Left ventricle myocardium superior (tissue), 1 donor: ENCODE measurements around the gene TAS2R3. TPM values are rescaled to one million over a fixed set of nuclear protein-coding genes. Genes with fewer than 3 reads are reported as not detected.
"Not testable (repeated sequence)": the region's sequence is repeated elsewhere in the genome, so short reads cannot be mapped to it uniquely, and the experiment has no call there.

Source experiments
- ATAC-seq: fragments of 200-7000 bp; cut with Tn5 transposase; one replicate; pipeline ENCODE4 v1.9.1; 2020; ENCODE audit warnings: mild to moderate bottlenecking, moderate library complexity
- DNase-seq: peaks from one replicate; pipeline ENCODE4 v3.0.0-alpha.2; 2020
- intact Hi-C: fragments of 100-400 bp; cut with micrococcal nuclease; formaldehyde crosslinking; loops from one replicate; pipeline ENCODE4 v1.11.0; 2022
- long read RNA-seq: library from polyadenylated mRNA; unstranded; transcript quantifications from one replicate; pipeline ENCODE4 v2.0.0, GENCODE V29; 2021
- total RNA-seq: library from RNA; stranded (reverse); fragmentation: NEBNext Ultra II Directional; extraction: Animal tissue kit (Norgen Biotek cat#: 25700); gene quantifications from one replicate; pipeline ENCODE4 v1.2.1, GENCODE V29; 2021
- donor health status: DM: no; HTN: yes; CAD: no; lungs with severe emphysema.

TAS2R3 gene, protein sequence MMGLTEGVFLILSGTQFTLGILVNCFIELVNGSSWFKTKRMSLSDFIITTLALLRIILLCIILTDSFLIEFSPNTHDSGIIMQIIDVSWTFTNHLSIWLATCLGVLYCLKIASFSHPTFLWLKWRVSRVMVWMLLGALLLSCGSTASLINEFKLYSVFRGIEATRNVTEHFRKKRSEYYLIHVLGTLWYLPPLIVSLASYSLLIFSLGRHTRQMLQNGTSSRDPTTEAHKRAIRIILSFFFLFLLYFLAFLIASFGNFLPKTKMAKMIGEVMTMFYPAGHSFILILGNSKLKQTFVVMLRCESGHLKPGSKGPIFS
- 0.47 TPM for total RNA-seq
- long read RNA-seq, result 0 reads

DNA sequence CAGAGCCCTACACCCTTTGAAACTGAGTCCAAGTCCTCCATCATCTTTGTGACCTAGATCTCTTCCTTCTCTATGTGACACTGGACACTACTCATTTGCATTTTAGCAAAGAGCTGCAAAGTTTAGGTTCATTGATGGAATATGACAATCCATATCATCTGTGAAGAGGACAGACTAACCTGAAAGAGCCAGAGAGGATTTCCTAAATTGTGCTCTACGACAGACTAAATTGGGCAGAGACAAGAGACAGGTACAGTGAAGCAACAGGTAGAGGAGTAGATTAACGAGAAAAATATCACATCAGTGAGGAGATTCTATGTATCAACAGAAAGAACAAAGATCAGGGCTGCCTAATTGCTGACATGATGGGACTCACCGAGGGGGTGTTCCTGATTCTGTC, at the start of gene TAS2R3:
Gene TAS2R3, plus strand, starts transcription at position 301 of the 400 bp plus-strand sequence. Its CDS starts 62 bp downstream, at position 363.
- intact Hi-C loops, result no loop called here
- no peak for ATAC-seq
- DNase-seq, result no peak

DNA sequence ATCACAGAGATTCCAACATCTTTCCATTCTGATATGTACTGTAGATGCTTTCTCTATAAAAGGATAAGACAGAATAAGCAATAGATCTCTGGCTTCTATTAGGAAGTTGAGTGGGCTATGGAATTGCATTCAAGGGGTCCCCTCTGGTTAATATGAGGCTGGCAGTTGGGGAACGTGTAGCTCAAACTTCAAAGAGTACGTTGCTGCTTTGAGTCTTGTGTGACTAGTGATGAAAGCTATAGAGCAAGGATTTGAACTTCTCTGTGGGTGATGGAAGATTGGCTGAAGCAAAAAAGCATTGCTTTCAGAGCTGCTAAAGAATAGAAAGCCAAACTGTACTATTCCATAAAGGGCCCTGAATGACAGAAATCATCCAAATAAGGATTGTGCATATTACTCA, 49.3 kb upstream of the TAS2R3 start:
- intact Hi-C loops, result loop anchor here (10.0 kb wide), 1 partner anchor 60 kb away; no protein-coding TSS in a partner anchor

DNA sequence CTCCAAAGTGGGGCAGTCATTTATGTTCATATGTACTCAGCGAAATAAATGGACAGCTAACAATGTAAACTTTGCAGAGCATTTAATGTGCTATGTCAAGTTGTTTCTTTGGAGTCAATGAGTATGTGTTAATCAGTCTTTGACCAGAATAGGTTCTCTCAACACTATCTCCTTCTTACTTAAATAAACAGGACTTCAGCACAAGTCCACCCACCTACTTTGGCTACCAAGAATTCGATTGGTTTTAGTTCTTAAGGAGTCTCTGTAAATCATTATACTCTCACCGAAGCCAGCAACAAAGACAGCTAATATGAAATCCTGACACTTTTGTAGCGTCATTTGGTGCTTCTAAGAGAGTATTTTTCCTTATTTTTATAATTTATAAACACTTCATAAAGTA, 48.9 kb upstream of the TAS2R3 start:
- ATAC-seq (no peak), DNase-seq (no peak)
- intact Hi-C loops, result loop anchor here (10.0 kb wide), 1 partner anchor 60 kb away; no protein-coding TSS in a partner anchor

More for the DNA sequence above, 49.3 kb upstream of the TAS2R3 start:
- ATAC-seq, result no peak
- no peak for DNase-seq

DNA sequence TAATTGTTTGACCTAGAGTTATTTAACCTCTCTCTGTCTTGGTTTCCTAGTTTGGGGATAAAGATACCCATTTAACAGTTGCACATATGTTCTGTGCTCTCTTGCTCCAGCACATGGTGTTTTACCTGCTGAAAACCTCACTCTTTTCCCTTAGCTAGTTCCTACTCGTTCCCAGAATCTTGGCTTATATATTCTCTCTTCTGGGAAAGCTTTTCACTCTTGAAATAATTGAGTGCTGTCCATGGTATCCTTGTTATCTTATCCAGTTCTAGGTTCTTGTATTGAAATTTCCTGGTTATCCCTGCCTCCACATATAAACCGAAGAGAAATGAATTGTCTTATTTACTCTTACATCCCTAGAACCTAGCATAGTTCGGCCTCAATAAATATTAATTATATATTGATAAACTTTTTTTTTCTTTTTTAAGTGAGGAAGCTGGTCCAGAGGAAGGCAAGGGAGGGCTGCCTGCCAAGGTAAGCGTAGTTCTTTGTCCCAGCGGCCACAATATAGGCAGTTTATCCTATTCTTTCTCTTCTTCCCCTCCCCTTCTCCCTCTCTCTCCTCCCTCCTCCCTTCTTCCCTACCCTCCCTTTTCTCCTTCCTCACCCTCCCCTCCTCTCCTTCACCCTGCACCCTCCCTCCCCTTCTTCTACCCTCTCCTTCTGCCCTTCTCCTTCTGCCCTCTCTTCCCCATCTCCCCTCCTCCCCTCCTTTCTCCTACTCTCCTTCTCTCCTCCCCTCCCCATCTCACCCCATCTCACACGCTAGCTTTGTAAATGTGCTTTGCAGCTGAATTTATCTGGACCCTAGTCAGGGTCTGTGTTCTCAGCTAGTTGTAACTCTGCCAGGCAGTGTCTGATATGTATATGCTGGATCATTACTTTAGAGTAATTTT, 47.9 kb upstream of the TAS2R3 start:
- ATAC-seq (no peak), DNase-seq (no peak)
- intact Hi-C loops, result loop anchor here (10.0 kb wide), 1 partner anchor 61 kb away; no protein-coding TSS in a partner anchor

DNA sequence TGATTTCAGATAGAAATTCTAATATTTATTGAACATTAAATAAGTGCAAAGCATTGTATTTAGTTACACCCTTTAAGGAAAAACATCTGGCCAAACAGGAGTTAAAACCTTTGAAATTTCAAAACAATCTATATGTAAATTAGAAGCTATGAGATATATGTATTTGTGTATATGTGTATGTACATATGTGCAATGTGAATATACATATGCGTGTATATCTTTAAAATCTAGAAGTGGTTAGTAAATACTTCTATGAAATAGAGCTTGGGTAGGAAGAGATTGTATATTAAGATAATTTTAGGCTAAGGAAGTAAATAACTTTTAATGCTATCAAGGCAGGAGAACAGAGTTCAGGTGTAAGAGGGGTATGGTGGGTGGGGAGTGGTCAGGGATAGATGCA, 46.4 kb upstream of the TAS2R3 start:
- intact Hi-C loops, result loop anchor here (10.0 kb wide), 1 partner anchor 63 kb away; no protein-coding TSS in a partner anchor
- DNase-seq, result no peak
- ATAC-seq, result no peak

DNA sequence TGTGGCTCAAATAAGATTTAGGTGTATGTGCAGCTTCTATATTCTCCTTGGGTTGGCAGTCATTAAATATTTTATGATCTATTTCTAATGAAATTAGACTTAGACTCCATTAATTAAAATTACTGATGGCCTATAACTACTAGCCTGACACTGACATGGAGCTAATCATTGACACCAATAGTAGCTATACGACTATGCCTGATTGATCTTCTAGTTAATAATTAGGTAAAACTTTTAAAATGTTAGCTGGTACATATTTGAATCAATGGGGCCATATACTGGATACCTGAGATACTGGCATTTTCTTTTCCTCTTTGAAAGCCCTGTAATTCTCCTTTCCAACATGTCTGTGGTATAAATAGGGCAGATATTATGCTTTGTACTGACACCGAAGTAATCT, 41.4 kb upstream of the TAS2R3 start:
- ATAC-seq, result no peak
- intact Hi-C loops, result no loop called here

DNA sequence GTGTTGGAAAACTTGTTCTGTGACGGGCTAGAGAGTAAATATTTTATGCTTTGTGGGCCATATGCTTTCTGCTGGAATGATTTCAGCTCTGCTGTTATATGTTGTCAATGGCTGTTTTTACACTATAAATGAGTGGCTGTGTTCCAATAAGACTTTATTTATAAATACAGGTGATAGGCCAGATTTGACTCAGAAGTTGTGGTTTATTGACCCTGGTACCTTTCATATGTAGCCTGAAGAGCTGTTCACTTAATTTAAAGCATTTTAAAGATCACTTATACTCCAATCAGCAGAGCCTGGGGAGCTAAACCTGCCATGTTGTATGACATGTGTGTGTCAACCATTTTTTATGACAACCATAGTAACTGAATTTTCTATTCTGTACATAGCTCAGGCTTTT, 34.9 kb upstream of the TAS2R3 start:
- DNase-seq (no peak), ATAC-seq (no peak)
- intact Hi-C loops, result no loop called here

More for the DNA sequence above, 41.4 kb upstream of the TAS2R3 start:
- no peak for DNase-seq

DNA sequence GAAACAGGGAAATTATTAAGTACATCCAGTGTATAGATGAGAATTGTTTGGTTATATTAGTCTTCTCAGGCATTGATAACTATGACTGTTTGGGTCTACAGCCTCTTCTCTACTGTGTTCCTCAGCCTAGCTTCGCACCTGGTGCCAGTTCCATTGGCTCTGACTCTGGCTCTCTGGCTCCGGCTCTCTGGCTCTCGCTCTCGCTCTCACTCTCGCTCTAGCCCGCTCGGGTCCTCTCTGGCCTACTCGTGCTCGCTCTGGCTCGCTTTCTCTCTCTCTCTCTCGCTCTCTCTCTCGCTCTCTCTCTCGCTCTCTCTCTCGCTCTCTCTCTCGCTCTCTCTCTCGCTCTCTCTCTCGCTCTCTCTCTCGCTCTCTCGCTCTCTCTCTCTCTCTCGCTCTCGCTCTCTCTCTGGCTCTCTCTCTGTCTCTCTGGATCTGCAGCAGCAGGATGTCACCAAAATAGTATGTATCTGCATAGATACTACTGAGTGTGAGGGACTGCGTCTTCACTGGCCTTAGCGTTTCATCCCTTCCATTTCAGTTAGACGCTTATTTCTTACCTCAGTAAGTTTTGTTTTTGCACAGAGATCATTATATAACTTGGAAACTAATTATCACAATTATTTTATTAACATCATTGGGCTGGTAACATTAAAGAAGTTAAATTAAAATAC, 32.3 kb upstream of the TAS2R3 start:
- DNase-seq (peak; percentile 37), ATAC-seq (peak; percentile 70)
- intact Hi-C loops, result no loop called here

GRCh38 chr7:141737118-141737835, 26.6 kb upstream of the TAS2R3 start:
- intact Hi-C loops, result no loop called here
- DNase-seq, result no peak
- ATAC-seq, result no peak

- peak; percentile 97 for ATAC-seq
- intact Hi-C loops, result no loop called here
- peak; percentile 89 for DNase-seq
Observed at GRCh38 chr7:141737836-141738591, 25.9 kb upstream of the TAS2R3 start, which contains the start of gene SSBP1. Gene SSBP1, plus strand, starts transcription at chr7:141738358. Its CDS starts 809 bp downstream, at chr7:141739167.

GRCh38 chr7:141738592-141739013, 25.3 kb upstream of the TAS2R3 start:
- intact Hi-C loops, result no loop called here
- no peak for ATAC-seq

DNA sequence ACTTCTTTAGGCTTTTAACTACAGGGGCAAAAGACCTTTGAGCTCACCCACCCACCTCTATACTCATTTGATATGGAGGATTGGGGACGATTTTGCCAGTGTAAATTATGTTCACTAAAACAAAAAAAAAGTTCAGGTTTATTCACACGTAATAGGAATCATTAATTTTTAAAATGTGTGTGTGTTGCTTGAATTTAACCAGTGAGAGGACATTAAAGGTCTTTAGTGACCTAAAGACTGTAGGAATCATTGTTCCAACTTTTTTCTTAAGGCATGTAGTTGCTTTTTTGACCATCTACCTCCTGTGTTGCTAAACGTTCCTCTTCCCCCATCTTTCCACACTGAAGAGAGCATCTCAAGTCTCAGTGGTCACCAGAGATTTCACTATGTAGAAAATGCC, 24.6 kb upstream of the TAS2R3 start:
- intact Hi-C loops, result no loop called here
- no peak for DNase-seq
- no peak for ATAC-seq

More at GRCh38 chr7:141738592-141739013, 25.3 kb upstream of the TAS2R3 start:
- DNase-seq, result no peak

- DNase-seq, result no peak
- intact Hi-C loops, result no loop called here
- no peak for ATAC-seq
Observed at GRCh38 chr7:141742229-141742628, 21.7 kb upstream of the TAS2R3 start.

GRCh38 chr7:141744131-141744530, 19.8 kb upstream of the TAS2R3 start:
- ATAC-seq (no peak), DNase-seq (no peak)
- intact Hi-C loops, result no loop called here

GRCh38 chr7:141748396-141748795, 15.5 kb upstream of the TAS2R3 start:
- intact Hi-C loops, result no loop called here
- DNase-seq, result no peak
- no peak for ATAC-seq

- intact Hi-C loops, ATAC-seq, DNase-seq: not testable (repeated sequence)
Observed at GRCh38 chr7:141751904-141752303, 12.0 kb upstream of the TAS2R3 start.

- ATAC-seq (no peak), DNase-seq (no peak)
- intact Hi-C loops, result no loop called here
Observed at GRCh38 chr7:141752634-141753033, 11.3 kb upstream of the TAS2R3 start.

DNA sequence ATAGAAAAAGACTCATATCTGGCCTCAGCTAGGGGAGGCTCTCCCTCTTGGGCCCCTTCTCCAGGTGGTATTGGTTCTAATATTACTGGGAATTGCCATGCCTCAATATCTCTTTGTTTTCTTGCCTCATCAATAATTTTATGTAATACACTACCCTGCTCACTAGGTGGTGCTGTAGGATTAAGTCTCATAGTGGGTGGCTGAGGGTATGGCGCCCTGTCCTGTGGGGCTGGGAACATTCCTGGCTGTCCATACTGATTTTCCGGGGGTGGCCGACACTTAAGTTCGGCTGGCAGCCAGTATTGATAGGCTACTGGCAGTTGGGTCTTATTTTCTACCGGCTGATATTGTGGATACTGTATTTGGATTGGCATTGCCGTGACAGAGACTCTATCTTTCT, 9.0 kb upstream of the TAS2R3 start:
- no peak for DNase-seq
- intact Hi-C loops, result no loop called here
- no peak for ATAC-seq
